HG02943 (cell line): Measurements from ENCODE around the gene ANKK1.

ENCODE experiments used
- ATAC-seq: cut with Tn5 transposase; IDR thresholded peaks from one replicate; pipeline ENCODE4 v1.9.1; 2021; ENCODE audit warnings: mild to moderate bottlenecking, low read depth, moderate library complexity; ENCODE audit not compliant: unreplicated experiment

ANKK1 gene

GRCh38 chr11:113376156-113376555 lies 11.4 kb upstream of the ANKK1 start:
- no peak for ATAC-seq

GRCh38 chr11:113377681-113378412 lies 9.7 kb upstream of the ANKK1 start:
- ATAC-seq: no peak

- ATAC-seq: no peak
Measured at GRCh38 chr11:113378692-113379091, 8.9 kb upstream of the ANKK1 start.

- no peak for ATAC-seq
Measured at GRCh38 chr11:113382121-113382520, 5.5 kb upstream of the ANKK1 start.

- no peak for ATAC-seq
Measured at GRCh38 chr11:113384551-113384950, 3.0 kb upstream of the ANKK1 start.

- ATAC-seq: no peak
Measured at GRCh38 chr11:113385749-113386148, 1.8 kb upstream of the ANKK1 start.

GRCh38 chr11:113386866-113387265 lies 713 bp upstream of the ANKK1 start:
- no peak for ATAC-seq

- ATAC-seq: no peak
Measured at GRCh38 chr11:113389272-113389671, 1.7 kb downstream of the ANKK1 start.

- ATAC-seq: no peak
Measured at GRCh38 chr11:113392236-113392921, 4.8 kb downstream of the ANKK1 start.

GRCh38 chr11:113393501-113393985 lies 6.0 kb downstream of the ANKK1 start:
- no peak for ATAC-seq

GRCh38 chr11:113394919-113395318 lies 7.3 kb downstream of the ANKK1 start:
- no peak for ATAC-seq

- ATAC-seq: no peak
Measured at GRCh38 chr11:113395782-113396336, 8.3 kb downstream of the ANKK1 start.

GRCh38 chr11:113396690-113397089 lies 9.1 kb downstream of the ANKK1 start:
- ATAC-seq: no peak

GRCh38 chr11:113397212-113397611 lies 9.6 kb downstream of the ANKK1 start:
- ATAC-seq: no peak

- no peak for ATAC-seq
Measured at GRCh38 chr11:113397821-113398220, 10.2 kb downstream of the ANKK1 start.

- ATAC-seq: no peak
Measured at GRCh38 chr11:113398669-113399430, 11.3 kb downstream of the ANKK1 start.

- ATAC-seq: no peak
Measured at GRCh38 chr11:113400631-113401230, 13.2 kb downstream of the ANKK1 start.

GRCh38 chr11:113401718-113402117 lies 14.1 kb downstream of the ANKK1 start:
- ATAC-seq: no peak

- no peak for ATAC-seq
Measured at GRCh38 chr11:113404859-113405430, 17.4 kb downstream of the ANKK1 start.
